SK-N-SH treated with all-trans-retinoic acid at 6 μM for 48 hours (cell line): Measurements from ENCODE around the gene QSOX2.

Experiments used
- BACH2 ChIP-seq: fragments of 250-450 bp; sonication (Bioruptor Pico); IDR thresholded peaks from 2 replicates; pipeline ENCODE4 v1.9.0; 2021; ENCODE audit warnings: mild to moderate bottlenecking, borderline replicate concordance
- SNAI2 ChIP-seq: fragments of 250-450 bp; sonication (Bioruptor Pico); IDR thresholded peaks from 2 replicates; pipeline ENCODE4 v1.5.0; 2020; ENCODE audit warnings: mild to moderate bottlenecking, moderate library complexity
- TSHZ2 ChIP-seq: fragments of 250-450 bp; sonication (Bioruptor Pico); IDR thresholded peaks from 2 replicates; pipeline ENCODE4 v1.5.0; 2020; ENCODE audit warnings: mild to moderate bottlenecking, moderate library complexity
- TF ChIP-seq, protein P1 (sequence below): fragments of 250-450 bp; sonication (Bioruptor Pico); IDR thresholded peaks from 2 replicates; pipeline ENCODE4 v1.5.1; 2020; ENCODE audit warnings: low read depth, mild to moderate bottlenecking, moderate library complexity

DNA sequence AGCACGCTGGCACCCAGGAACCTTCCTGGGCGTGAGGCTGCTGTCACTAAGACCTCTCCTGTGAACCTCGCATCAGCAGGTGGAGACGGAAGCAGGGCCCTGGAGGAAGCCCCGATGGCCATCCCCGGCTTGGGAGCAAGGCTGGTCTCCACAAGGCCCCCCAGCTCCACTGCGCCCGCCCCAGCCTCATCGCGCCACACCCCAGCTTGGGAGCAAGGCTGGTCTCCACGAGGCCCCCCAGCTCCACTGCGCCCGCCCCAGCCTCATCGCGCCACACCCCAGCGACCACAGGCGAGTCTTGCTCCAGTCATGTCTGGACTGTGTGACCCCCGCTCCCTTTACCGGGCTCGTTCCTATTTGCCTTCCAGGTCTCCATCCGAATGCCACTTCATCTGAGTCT, 11.0 kb downstream of the QSOX2 start:
- TF ChIP-seq, protein P1, sequence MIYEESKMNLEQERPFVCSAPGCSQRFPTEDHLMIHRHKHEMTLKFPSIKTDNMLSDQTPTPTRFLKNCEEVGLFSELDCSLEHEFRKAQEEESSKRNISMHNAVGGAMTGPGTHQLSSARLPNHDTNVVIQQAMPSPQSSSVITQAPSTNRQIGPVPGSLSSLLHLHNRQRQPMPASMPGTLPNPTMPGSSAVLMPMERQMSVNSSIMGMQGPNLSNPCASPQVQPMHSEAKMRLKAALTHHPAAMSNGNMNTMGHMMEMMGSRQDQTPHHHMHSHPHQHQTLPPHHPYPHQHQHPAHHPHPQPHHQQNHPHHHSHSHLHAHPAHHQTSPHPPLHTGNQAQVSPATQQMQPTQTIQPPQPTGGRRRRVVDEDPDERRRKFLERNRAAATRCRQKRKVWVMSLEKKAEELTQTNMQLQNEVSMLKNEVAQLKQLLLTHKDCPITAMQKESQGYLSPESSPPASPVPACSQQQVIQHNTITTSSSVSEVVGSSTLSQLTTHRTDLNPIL (CRISPR knock-in tag) = no peak
- TF ChIP-seq TSHZ2 (CRISPR knock-in tag) = no peak
- TF ChIP-seq BACH2 (CRISPR knock-in tag) = no peak
- no peak for TF ChIP-seq SNAI2 (CRISPR knock-in tag)
